NCI-H2107 (cell line): ENCODE data around the gene C3orf52.

Experiments used
- DNase-seq: peaks from one replicate; lab custom pipeline; 2025; lab: John Stamatoyannopoulos, UW

C3orf52 gene

DNA sequence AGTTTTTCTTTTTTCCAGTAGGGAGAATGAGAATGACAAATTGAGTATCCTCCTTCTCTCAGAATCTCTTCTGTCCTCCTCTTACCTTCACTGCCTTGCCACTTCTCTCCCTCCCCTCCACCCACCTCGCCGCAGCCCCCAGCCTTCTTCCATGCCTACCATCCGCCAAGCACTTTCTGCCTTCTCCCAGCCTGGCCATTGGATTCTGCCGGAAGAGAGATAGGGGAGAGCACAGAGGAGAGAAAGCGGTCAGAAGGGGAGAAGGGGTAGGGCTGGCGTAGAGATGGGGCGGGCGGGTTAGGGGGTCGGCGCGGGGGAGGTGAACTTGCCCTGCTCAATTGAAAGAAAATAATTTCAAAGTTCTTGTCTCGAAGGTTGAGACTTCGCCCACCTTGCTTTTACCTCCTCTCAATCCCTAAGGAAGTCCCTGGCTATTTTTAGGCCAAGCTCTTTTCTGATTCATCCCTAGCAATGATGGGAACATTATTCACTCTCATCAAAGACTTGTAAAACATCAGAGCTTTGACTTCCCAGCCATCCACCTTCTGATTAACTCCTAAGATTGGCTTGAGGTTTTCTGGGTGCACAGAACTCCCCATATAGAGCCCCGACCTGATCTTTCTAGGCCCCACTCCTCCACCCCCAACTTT is 811 bp downstream of the C3orf52 start:
- no peak for DNase-seq

DNA sequence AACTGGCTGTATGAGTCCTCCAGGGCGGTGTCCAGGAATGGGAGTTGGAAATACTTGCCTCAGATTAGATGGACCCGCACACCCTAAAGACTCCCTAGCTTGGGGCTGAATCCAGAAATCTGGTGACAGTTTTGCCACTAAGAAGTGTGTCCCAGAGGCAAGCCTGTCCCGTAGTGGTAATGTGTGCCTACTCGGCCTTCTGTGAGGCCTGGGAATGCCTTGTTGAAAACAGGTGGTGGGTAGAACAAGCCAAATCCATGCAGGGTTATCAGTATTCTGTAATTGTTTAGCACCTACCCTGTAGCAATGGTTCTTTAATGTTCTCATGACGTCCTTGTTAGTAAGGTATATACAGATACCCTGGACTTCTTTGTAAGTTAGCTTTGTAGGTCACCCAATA is 1.6 kb downstream of the C3orf52 start:
- no peak for DNase-seq

DNA sequence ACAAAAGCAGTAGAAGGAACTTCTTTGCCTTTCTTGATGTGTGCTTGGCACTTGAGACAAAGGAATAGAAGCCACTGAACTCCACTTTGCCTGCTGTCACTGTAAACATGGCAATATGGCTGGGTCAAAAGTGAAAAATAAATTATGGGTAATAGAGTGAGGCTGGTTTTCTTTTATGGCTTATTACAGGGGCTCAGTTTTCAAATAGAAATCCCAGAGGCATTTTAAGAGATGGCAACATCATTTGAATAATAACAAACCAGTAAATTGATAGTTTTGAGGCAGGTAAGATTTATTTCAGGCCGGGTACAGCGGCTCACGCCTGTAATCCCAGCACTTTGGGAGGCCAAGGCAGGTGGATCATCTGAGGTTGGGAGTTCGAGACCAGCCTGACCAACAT is 2.8 kb downstream of the C3orf52 start:
- DNase-seq = no peak

- no peak for DNase-seq
Measured at GRCh38 chr3:112089956-112090886, 4.0 kb downstream of the C3orf52 start.

DNA sequence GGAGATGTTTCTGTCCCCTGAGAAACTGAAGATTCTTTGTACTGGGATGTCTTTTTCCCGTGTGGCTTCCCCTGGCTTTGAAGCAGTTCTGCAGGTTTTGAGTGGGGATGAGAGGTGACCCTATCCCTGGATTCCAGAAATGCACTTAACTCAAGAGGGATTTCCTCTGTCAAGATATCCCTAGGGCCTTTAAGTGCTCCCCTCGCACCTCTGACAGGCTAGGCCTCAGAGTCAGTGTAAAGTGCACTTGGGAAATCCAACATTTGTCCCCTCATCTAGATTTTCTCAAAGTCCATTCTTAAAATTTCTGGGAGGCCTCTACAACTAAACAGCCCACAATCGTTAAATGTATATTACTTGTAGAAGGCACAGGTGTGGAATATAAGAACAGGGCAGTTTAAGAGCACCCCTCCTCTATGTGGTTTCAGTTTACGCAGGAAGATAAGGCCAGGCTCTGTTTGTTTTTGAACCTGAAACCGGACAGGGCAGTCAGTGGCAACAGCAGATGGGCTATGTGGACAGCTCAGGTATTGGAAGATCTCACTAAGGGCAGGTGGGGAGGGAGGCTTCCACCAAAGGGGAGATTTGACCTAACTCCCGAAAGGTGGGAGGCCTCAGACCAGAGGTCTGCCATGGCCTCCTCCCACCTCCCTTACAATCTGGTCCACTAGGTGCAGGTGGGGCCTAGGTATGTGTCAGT is 4.8 kb downstream of the C3orf52 start:
- no peak for DNase-seq

DNA sequence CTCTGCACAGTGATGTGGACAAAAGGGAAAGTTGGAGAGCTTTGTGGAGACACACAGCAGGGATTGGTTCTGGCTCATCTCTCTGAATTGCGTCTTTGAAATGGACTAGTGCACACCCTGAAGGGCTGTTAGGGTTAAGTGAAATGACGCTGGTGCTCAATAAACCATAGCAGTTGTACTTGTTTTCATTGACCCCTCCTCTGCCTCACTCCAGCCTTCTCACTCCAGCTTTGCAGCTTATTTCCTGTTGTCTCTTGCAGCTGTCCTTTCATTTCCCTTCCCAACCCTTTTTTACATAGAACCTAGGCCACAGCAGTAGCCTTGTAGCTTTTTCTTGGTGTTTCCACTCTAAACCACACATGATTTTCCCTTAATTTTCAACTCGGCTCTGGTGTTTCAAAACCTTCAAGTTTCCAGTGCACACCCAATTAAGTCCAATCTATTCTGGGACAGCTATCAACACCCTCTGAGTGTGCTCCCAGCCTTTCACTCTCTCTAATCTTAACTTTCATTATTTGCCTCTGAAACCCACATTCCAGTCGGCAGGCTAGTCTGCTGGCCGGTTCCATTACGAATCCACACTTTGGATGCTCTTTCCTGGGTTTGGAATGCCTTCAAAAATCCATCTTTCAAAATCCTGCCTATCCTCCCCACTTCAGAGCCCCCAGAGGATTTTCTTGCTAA is 6.4 kb downstream of the C3orf52 start:
- DNase-seq = no peak

GRCh38 chr3:112093180-112093522 is 7.0 kb downstream of the C3orf52 start:
- DNase-seq = no peak

- DNase-seq = no peak
Measured at GRCh38 chr3:112095731-112096130, 9.5 kb downstream of the C3orf52 start.

DNA sequence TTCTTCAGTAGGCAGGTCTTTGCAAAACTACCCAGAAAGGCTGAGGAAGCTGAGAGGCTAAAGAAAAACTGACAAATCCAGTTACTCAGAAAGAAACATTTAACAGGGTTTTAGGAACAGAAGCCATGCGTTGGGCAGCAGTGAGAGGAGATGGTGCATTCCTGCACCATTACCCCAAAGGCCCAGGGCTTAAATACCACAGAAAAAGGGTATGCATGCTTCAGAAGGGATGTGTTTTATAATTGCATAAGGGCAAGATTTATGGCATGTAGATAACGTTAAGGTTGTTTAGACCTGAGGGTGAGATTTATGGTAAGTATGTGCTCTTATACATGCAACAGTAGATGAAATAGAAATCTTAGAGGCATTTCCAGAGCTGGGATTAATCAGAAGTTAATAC is 10.0 kb downstream of the C3orf52 start:
- no peak for DNase-seq

DNA sequence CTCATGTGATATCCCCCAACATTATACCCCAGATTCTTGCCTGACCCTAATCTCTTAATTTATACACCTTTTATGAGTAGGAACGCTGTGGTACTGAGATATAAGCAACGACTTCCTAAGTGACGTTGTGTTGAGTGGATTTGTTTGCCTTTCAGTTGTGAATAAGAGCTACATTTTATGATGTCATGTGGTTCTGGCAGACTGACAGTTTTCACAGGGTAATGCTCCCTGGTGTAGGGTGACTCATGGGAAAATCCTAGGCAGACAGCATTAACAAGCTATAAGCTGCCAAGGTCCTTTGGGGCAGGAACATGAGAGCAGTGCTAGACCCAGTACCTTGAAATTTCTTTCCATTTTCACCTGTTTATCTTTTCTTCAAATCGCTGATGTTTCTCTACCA is 11.2 kb downstream of the C3orf52 start:
- peak; percentile 77 for DNase-seq

GRCh38 chr3:112101916-112102315 is 15.7 kb downstream of the C3orf52 start:
- no peak for DNase-seq

GRCh38 chr3:112104774-112105173 is 18.6 kb downstream of the C3orf52 start:
- no peak for DNase-seq

- peak; percentile 38 for DNase-seq
Measured at GRCh38 chr3:112109322-112109721, 23.1 kb downstream of the C3orf52 start.

- DNase-seq = peak; percentile 64
Measured at GRCh38 chr3:112111785-112112402, 25.7 kb downstream of the C3orf52 start.

- DNase-seq = no peak
Measured at GRCh38 chr3:112114576-112115160, 28.5 kb downstream of the C3orf52 start.

DNA sequence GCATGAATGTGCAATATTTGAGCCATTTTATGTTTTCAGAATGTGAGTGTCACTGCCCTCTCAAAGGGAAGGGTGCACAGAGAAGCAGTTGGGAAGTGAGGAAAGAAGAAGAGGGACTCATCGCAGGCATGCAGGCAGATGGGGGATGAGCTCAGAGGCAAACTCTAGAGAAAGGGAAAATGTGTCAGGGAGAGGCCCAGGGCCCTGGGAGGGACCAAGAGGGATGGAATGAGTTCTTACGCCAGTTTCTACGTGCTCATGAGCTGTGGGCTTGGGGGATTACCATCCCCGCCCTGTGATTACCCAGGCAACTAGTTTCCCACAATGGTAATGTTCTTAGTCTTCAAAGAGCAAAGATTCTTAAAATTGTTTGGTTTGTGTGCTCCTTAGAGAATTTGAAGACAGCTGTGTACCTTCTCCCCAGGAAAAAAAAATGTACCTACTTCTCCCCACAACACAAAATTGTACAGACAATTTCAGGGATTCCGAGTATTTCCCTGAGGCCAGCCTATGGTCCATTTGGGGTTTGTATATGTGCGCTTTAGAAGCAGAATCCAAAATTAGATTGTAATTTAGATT is 29.1 kb downstream of the C3orf52 start:
- DNase-seq = no peak

- no peak for DNase-seq
Measured at GRCh38 chr3:112115806-112116383, 29.7 kb downstream of the C3orf52 start.

- no peak for DNase-seq
Measured at GRCh38 chr3:112116748-112117186, 30.6 kb downstream of the C3orf52 start.

- DNase-seq = no peak
Measured at GRCh38 chr3:112117415-112117814, 31.2 kb downstream of the C3orf52 start.

DNA sequence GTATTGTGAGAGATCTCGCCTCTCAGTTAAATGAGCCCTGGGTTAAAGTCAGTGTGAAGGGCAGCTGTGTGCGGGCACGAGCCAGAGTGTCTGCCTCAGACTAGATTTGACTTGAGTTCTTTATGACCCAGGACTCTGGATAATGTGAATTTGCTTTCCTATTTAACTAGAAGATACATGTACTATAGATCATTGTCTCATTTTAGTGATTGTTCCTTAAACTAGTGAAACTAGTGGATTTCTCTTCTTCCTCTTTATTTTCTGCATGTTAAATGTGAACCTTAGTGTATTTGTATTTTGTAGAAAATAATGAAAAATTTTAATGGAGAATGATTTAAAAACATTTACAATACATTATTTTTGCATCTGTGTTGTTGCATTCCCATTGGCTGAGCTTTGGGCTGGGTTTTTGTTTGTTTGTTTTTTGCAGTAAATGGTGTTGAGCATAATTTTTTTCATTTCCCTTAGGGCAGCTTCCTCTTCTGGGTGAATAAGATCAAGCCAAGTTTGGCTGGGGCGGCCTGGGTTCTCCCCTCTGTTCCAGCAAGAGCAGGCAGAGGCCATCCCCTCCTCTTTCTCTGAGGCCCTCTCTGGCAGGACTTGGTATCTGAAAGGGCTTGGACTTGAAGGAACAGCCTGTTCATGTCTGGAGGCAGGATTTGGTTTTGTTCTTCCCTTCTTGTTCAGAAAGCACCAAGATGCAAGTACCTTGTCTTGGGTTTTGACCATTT is 31.8 kb downstream of the C3orf52 start:
- DNase-seq = no peak
